Stimulated activated CD8-positive, alpha-beta memory T cell treated with anti-CD3 and anti-CD28 coated beads, Interleukin-4, amount 100 ng/mL, for 24 hours (primary cell): ENCODE measurements around the gene RBFOX1.

ENCODE experiments used
- DNase-seq: peaks from one replicate; pipeline ENCODE4 v3.0.0-alpha.2; 2020; ENCODE audit warnings: low read depth

Gene RBFOX1

GRCh38 chr16:7605812-7606211 lies 273.2 kb downstream of the RBFOX1 start:
- no peak for DNase-seq

GRCh38 chr16:7612671-7613070 lies 280.0 kb downstream of the RBFOX1 start:
- no peak for DNase-seq

GRCh38 chr16:7613518-7613917 lies 280.9 kb downstream of the RBFOX1 start:
- DNase-seq, result no peak

GRCh38 chr16:7614021-7614795 lies 281.6 kb downstream of the RBFOX1 start:
- DNase-seq, result no peak

GRCh38 chr16:7615565-7615964 lies 282.9 kb downstream of the RBFOX1 start:
- DNase-seq, result no peak

- no peak for DNase-seq
Observed at GRCh38 chr16:7624871-7625766, 292.5 kb downstream of the RBFOX1 start.

- no peak for DNase-seq
Observed at GRCh38 chr16:7628981-7629380, 296.3 kb downstream of the RBFOX1 start.

GRCh38 chr16:7629571-7629970 lies 296.9 kb downstream of the RBFOX1 start:
- DNase-seq, result no peak

GRCh38 chr16:7637446-7637845 lies 304.8 kb downstream of the RBFOX1 start:
- no peak for DNase-seq

GRCh38 chr16:7638306-7638705 lies 305.7 kb downstream of the RBFOX1 start:
- DNase-seq, result no peak

GRCh38 chr16:7640334-7640733 lies 307.7 kb downstream of the RBFOX1 start:
- DNase-seq, result no peak

GRCh38 chr16:7644176-7644575 lies 311.5 kb downstream of the RBFOX1 start:
- no peak for DNase-seq

- DNase-seq, result no peak
Observed at GRCh38 chr16:7644811-7645210, 312.2 kb downstream of the RBFOX1 start.

GRCh38 chr16:7646821-7647500 lies 314.3 kb downstream of the RBFOX1 start:
- DNase-seq, result no peak

GRCh38 chr16:7650431-7650830 lies 317.8 kb downstream of the RBFOX1 start:
- DNase-seq, result no peak

- no peak for DNase-seq
Observed at GRCh38 chr16:7651803-7652570, 319.3 kb downstream of the RBFOX1 start.

- DNase-seq, result no peak
Observed at GRCh38 chr16:7653746-7654461, 321.3 kb downstream of the RBFOX1 start.

- no peak for DNase-seq
Observed at GRCh38 chr16:7675628-7676027, 343.0 kb downstream of the RBFOX1 start.

GRCh38 chr16:7680296-7680695 lies 347.7 kb downstream of the RBFOX1 start:
- no peak for DNase-seq

GRCh38 chr16:7688811-7689210 lies 356.2 kb downstream of the RBFOX1 start:
- no peak for DNase-seq

GRCh38 chr16:7689234-7689633 lies 356.6 kb downstream of the RBFOX1 start:
- DNase-seq, result no peak
